Stromal cell of bone marrow (primary cell): ENCODE results near the gene TRIM42.

Source experiments
- DNase-seq: peaks from one replicate; pipeline ENCODE4 v3.0.0-alpha.2; 2012; ENCODE audit warnings: low read depth

TRIM42 gene

DNA sequence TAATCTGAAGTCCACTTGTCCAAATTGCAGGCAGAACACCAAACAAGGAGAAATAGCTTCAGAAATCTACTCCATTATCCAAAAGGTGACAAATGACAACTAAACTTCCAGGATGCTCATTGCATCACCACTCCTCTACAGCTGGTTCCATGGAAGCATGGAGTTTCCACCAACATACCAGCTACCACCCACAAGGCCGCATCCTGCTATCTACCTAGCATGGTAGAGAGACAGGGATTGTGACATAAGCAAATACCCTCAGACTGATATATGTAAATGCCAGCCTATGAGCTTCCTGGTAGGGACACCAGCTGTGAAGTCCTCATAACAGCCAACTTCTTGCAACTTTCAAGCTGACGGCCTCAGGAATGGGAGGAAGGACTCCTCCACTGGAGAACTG lies at the start of gene TRIM42:
Gene TRIM42 (plus strand): TSS at position 301 of the 400 bp plus-strand sequence. CDS start 166 bp downstream, outside the sequence.
- DNase-seq: no peak

- no peak for DNase-seq
These were observed 49.3 kb upstream of the TRIM42 start for GRCh38 chr3:140628606-140629005.

GRCh38 chr3:140629357-140630137 lies 48.3 kb upstream of the TRIM42 start:
- DNase-seq: peak; percentile 94

DNA sequence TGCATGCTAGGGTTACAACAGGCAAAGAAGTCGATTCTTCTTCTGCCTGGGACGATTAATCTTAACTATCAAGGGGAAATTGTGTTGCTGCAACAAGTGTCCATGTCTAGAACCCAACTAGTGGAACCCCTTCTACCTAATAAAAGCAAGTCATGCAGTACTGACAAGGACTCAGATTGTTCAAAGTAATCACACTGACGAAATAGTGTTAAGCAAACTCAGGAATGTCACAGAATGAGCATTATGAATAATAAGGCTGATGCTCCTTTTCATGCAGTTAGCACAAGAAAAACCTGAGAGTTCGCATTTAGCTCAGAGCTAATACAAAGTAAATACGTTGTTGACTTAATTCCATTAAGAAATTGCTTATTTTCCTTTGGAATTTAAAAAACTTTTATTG lies 47.5 kb upstream of the TRIM42 start:
- DNase-seq: no peak

DNA sequence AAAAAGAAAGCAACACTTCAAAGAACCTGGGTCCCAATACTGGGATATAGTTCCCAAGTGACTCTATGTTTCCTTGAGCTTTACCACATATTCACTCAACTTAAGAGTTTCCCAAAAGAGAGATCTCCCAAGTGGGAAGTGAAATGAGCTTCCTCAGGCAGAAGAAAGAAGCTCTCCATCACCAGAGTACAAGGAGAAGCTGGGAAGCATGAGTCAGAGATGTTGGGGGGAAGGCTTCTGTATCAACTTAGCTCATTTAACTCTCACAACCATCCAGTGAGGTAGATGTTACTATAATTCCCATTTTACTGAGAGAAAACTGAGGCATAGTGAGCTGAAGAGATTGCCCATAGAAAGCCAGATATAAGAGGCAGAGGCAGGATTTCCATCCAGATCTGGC lies 47.0 kb upstream of the TRIM42 start:
- no peak for DNase-seq

GRCh38 chr3:140635276-140635675 lies 42.6 kb upstream of the TRIM42 start:
- DNase-seq: no peak

- no peak for DNase-seq
These were observed 41.3 kb upstream of the TRIM42 start for GRCh38 chr3:140636406-140637138.

DNA sequence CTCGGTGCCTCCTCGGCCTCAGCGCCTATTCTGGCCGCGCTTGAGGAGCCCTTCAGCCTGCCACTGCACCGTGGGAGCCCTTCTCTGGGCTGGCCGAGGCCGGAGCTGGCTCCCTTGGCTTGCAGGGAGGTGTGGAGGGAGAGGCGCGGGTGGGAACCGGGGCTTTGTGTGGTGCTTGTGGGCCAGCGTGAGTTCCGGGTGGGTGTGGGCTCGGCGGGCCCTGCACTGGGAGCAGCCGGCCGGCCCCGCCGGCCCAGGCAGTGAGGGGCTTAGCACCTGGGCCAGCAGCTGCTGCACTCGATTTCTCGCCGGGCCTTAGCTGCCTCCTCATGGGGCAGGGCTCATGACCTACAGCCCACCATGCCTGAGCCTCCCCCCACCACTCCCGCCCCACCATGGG lies 26.6 kb upstream of the TRIM42 start:
- DNase-seq: no peak

DNA sequence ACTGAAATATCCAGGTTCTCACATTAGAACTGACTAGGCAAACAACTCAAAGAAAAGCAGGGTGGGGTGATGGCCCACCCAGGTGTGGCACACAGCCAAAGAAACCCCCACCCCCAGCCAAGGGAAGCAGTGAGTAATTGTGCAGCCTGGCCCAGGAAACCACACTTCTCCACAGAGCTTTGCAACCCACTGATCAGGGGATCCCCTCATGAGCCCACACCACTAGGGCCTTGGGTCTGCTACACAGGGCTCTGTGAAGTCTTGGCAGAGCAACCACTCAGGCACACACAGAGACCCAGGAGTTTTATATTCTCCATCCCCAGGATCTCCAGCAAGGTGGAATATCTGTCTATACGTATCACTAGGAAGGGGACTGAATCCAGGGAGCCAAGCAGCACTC lies 22.2 kb upstream of the TRIM42 start:
- DNase-seq: no peak

DNA sequence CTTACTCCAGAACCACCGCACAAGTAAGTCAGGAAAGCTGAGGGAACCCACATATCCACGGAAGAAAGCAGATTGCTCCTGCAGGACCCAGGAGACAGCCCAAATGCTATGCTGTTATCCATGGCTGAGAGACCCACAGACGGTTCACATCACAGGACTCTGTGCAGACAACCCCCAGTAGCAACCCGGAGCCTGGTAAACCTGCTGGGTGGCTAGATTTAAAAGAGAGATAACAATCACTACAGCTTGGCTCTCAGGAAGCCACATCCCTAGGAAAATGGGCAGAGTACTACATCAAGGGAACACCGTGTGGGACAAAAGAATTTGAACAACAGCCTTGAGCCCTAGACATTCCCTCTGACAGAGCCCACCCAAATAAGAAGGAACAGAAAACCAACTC lies 13.8 kb upstream of the TRIM42 start:
- no peak for DNase-seq

- DNase-seq: no peak
These were observed 4.7 kb downstream of the TRIM42 start for GRCh38 chr3:140682586-140682985.

DNA sequence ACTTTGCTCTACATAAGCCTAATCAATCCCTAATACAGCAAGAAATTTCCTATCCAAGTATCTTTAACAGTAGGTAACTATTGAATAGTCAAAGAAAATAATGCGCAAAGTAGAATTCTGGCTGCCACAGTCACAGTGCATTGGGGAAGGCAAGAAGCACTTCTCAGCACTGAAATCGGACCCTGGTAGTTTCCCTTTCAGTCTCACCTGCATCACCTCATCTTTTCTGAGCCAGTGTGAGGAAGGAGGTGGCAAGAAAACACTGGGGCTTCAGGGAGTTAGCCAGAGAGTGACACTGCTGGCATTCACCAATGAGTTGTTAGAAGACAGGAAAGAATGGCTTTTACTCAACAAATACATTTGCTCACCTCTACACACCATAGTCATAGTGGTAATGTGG lies 8.3 kb downstream of the TRIM42 start:
- DNase-seq: no peak

DNA sequence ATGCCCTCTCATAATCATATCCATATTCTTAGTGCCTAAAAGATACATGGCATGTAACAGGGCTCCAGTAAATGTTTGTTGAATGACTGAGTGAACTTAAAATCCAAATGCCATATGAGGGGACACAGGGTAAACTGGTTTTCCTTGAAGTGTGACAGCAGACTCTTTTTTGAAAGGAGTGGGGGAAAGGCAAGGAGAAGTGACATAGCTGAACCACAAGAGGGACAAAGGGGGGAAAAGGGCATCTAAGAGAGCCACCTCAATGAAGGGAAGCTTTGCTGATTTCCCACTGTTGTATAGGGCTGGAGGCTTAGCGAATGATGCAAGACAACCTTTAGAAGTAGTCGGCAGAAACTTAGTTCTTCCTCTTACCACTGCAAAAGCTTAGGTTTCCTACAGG lies 9.1 kb downstream of the TRIM42 start:
- DNase-seq: no peak

DNA sequence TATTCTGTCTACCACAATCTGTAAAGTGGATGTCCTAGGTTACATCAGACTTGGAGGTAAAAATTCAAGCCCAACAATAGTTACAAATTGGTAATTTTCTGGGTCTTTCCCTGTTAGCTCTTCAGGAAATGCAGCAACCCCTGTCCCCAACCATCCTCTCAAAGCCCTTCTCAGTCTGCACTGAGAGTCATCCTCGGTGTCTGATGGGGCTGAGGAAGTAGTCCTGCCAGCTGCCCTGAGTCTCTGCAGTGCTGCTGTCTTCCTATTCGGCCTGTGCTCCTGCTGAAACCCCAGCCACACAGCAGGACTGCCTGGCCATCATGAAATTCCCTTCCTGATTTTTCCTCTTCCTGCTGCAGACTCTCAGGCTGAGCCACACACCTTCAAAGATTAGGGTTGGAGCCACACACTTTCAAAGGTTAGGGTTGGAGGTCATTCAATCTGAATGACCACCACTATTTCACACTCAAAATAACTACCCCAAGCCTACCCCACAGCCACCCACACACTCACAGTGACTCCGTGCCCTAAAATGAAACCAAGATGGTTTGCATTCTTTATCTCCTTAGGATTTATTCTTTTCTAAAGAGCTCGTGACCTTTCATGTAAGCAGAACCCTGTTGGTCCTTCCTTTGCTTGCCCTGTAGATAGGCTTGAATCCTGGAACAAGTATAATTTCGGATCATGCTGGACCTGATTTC lies 17.6 kb downstream of the TRIM42 start:
- no peak for DNase-seq

- DNase-seq: no peak
These were observed 21.8 kb downstream of the TRIM42 start for GRCh38 chr3:140699516-140700231.

DNA sequence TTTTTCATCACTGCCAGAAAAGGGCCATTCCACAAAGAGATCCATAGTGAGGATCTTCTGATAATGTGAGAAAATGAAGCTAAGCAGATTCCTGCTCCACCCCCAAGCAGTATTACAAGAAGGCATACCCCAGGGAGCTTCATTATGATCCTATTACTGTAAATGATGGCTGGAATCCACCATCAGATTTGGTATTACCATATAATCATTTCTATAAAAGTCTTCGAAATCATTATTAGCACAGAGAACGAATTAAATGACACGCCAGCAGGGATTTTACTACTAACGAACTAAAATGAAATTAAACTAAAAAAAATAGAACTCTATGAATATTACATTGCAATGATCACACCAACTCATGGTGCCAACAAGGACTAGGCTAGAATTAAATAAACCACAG lies 24.4 kb downstream of the TRIM42 start:
- DNase-seq: no peak

- no peak for DNase-seq
These were observed 25.6 kb downstream of the TRIM42 start for GRCh38 chr3:140703496-140703895.

- no peak for DNase-seq
These were observed 26.9 kb downstream of the TRIM42 start for GRCh38 chr3:140704733-140705132.

GRCh38 chr3:140705954-140706353 lies 28.1 kb downstream of the TRIM42 start:
- DNase-seq: no peak

DNA sequence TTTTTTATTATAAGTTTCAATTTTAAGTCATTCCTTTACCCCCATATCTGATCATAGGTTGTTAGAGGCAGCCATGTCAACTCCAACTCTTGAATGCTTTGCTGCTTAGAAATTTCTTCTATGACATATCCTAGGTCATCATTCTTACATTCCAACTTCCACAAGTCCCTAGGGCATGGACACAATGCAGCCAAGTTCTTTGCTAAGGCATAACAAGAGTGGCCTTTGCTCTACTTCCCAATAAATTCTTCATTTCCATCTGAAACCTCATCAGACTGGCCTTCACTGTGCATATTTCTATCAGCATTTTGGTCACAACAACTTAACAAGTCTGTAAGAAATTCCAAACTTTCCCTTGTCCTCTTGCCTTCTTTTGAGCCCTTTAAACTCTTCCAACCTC lies 28.5 kb downstream of the TRIM42 start:
- DNase-seq: peak; percentile 47

DNA sequence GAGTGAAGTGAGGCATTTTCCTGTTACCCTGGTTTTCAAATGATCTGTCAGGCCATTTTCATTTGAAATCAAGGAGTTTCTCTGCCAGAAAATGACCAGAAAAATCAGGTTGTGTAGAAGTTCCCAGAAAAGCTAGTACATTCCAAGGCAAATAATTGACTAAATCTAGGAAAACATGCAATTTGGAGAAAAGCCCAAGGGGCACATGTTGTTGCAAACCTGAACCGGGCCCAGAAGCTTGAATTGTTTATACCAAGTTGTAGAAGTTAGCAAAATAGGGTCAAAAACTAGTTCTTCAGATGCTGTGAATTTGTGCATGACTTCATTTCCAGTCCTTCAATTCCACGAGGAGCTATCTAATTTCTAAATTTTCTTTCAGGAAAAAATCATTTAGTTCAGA lies 31.0 kb downstream of the TRIM42 start:
- DNase-seq: peak; percentile 18

GRCh38 chr3:140709751-140710150 lies 31.9 kb downstream of the TRIM42 start:
- no peak for DNase-seq
